Measurements from ENCODE around the gene TTPAL. TPM values are rescaled to one million over a fixed set of nuclear protein-coding genes. Genes with fewer than 3 reads are reported as not detected.

Gene TTPAL
- total and polyA plus RNA-seq, 4 donors = 11.6 to 39.7 (median 17.6) TPM

GRCh38 chr20:44497761-44498160 is 22.1 kb downstream of the TTPAL start:
- Histone ChIP-seq H3K36me3 (ENCODE audit: control insufficient read depth in 4 of 4, insufficient read depth in 3 of 4, low read depth in 1 of 4, low read length in 3 of 4) (peaks cover 22 to 77% (median 66%) of the 10 kb centered on the region in 4 donors), H3K4me3 (ENCODE audit: low read depth in 1 of 3, low read length in 3 of 3) (no peak overlapping the region), H3K27ac (ENCODE audit: low read depth in 1 of 2, low read length in 2 of 2) (no peak overlapping the region), H3K9me3 (ENCODE audit: control insufficient read depth in 4 of 4, low read length in 3 of 4) (no peaks in the 10 kb centered on the region), H3K4me1 (ENCODE audit: control insufficient read depth in 4 of 4, insufficient read depth in 4 of 4, low read length in 3 of 4) (no peaks in the 10 kb centered on the region), H3K27me3 (ENCODE audit: control insufficient read depth in 4 of 4, insufficient read depth in 4 of 4, low read length in 3 of 4) (no peaks in the 10 kb centered on the region), H3K9ac (ENCODE audit: low read depth in 1 of 2, low read length in 2 of 2) (no peak overlapping the region)
- DNase-seq (ENCODE audit: low spot score) = no peak
- 84% methylated on average over 3 of the region's 3 CpGs for WGBS
- no peak for TF ChIP-seq ZBTB33 (IDR thresholded peaks at IDR 0.05)
- no peak for TF ChIP-seq REST (IDR thresholded peaks at IDR 0.05)
- no peak for TF ChIP-seq MAX (IDR thresholded peaks at IDR 0.05)
- no peak for TF ChIP-seq HNF4A (conservative IDR thresholded peaks at IDR 0.05)
- TF ChIP-seq FOXA2 (IDR thresholded peaks at IDR 0.05) = no peak
- no peak for TF ChIP-seq CTCF (IDR thresholded peaks at IDR 0.05; ENCODE audit: low read depth, low read length, missing input control)
- TF ChIP-seq SP1 (IDR thresholded peaks at IDR 0.05) = no peak
- no peak for TF ChIP-seq YY1 (IDR thresholded peaks at IDR 0.05)
- no peak for TF ChIP-seq EGR1 (IDR thresholded peaks at IDR 0.05; ENCODE audit: low read depth in 2 of 2)
- TF ChIP-seq FOXA1 (IDR thresholded peaks at IDR 0.05) = no peak
- TF ChIP-seq NR2F2 (IDR thresholded peaks at IDR 0.05) = no peak
- TF ChIP-seq ATF3 (IDR thresholded peaks at IDR 0.05) = no peak

- no peak overlapping the region for H3K27ac ChIP-seq (ENCODE audit: low read depth in 1 of 2, low read length in 2 of 2)
- H3K9ac ChIP-seq (ENCODE audit: low read depth in 1 of 2, low read length in 2 of 2) = no peak overlapping the region
- no peaks in the 10 kb centered on the region for H3K4me1 ChIP-seq (ENCODE audit: control insufficient read depth in 4 of 4, insufficient read depth in 4 of 4, low read length in 3 of 4)
- TF ChIP-seq HNF4G (IDR thresholded peaks at IDR 0.05) (no peak), EGR1 (IDR thresholded peaks at IDR 0.05; ENCODE audit: low read depth in 2 of 2) (no peak), GABPA (IDR thresholded peaks at IDR 0.05 in 1 of 2, conservative IDR thresholded peaks at IDR 0.05 in 1 of 2) (no peak), FOXA2 (IDR thresholded peaks at IDR 0.05) (no peak), REST (IDR thresholded peaks at IDR 0.05) (no peak), HNF4A (conservative IDR thresholded peaks at IDR 0.05) (no peak), ZBTB33 (IDR thresholded peaks at IDR 0.05) (no peak), MAX (IDR thresholded peaks at IDR 0.05) (no peak), JUND (IDR thresholded peaks at IDR 0.05) (no peak), TAF1 (conservative IDR thresholded peaks at IDR 0.05) (no peak), RAD21 (IDR thresholded peaks at IDR 0.05) (no peak)
Measured at GRCh38 chr20:44500221-44500620, 24.5 kb downstream of the TTPAL start.

More at GRCh38 chr20:44500221-44500620, 24.5 kb downstream of the TTPAL start:
- 94% methylated on average over 3 of the region's 3 CpGs for WGBS
- peaks cover 21 to 80% (median 72%) of the 10 kb centered on the region in 4 donors for H3K36me3 ChIP-seq (ENCODE audit: control insufficient read depth in 4 of 4, insufficient read depth in 3 of 4, low read depth in 1 of 4, low read length in 3 of 4)
- H3K27me3 ChIP-seq (ENCODE audit: control insufficient read depth in 4 of 4, insufficient read depth in 4 of 4, low read length in 3 of 4) = no peaks in the 10 kb centered on the region
- H3K9me3 ChIP-seq (ENCODE audit: control insufficient read depth in 4 of 4, low read length in 3 of 4) = no peaks in the 10 kb centered on the region
- H3K4me3 ChIP-seq (ENCODE audit: low read depth in 1 of 3, low read length in 3 of 3) = no peak overlapping the region
- no peak for DNase-seq (ENCODE audit: low spot score)
